ENCODE data around the gene TLX1. TPM values are rescaled to one million over a fixed set of nuclear protein-coding genes. Genes with fewer than 3 reads are reported as not detected.

Gene TLX1
- total RNA-seq, 4 donors from 2014 or later = not detected

GRCh38 chr10:101089520-101090299, 41.4 kb upstream of the TLX1 start:
- Histone ChIP-seq H3K27me3 (peaks cover 0 to 99% (median 0%) of the 10 kb centered on the region in 4 donors), H3K9me3 (no peaks in the 10 kb centered on the region)
- DNase-seq = no peak

DNA sequence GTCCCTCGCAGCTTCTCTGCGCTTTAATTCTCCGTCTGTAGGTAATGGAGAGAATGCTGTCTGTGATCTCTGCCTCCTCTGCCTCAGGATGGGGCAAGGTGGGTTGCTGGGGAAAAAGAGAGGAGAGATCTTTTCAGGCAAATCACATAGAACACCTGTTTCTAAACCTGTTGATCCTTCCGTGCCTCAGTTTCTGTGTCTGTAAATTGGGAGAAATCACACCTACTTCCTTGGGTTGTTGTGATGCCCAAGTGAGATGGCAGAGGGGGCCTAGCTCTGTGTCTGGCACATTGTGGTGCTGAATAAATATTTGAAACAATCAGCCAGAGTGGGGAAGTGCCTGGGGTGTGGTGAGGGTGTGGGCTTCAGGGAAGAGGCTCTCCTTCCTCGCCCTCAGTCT, 40.5 kb upstream of the TLX1 start:
- H3K27me3 ChIP-seq = peaks cover 0 to 99% (median 0%) of the 10 kb centered on the region in 4 donors

More at GRCh38 chr10:101089520-101090299, 41.4 kb upstream of the TLX1 start:
- Histone ChIP-seq H3K4me3 (no peak overlapping the region), H3K4me1 (peaks cover 0 to 15% (median 4%) of the 10 kb centered on the region in 3 donors), H3K27ac (no peak overlapping the region), H3K36me3 (no peaks in the 10 kb centered on the region)
- no peak for TF ChIP-seq POLR2A (IDR thresholded peaks at IDR 0.05)
- TF ChIP-seq, protein P1, sequence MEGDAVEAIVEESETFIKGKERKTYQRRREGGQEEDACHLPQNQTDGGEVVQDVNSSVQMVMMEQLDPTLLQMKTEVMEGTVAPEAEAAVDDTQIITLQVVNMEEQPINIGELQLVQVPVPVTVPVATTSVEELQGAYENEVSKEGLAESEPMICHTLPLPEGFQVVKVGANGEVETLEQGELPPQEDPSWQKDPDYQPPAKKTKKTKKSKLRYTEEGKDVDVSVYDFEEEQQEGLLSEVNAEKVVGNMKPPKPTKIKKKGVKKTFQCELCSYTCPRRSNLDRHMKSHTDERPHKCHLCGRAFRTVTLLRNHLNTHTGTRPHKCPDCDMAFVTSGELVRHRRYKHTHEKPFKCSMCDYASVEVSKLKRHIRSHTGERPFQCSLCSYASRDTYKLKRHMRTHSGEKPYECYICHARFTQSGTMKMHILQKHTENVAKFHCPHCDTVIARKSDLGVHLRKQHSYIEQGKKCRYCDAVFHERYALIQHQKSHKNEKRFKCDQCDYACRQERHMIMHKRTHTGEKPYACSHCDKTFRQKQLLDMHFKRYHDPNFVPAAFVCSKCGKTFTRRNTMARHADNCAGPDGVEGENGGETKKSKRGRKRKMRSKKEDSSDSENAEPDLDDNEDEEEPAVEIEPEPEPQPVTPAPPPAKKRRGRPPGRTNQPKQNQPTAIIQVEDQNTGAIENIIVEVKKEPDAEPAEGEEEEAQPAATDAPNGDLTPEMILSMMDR (IDR thresholded peaks at IDR 0.05) = no peak
- intact Hi-C loops (cut with DNase I) = no loop called here
- 75 to 78% methylated on average over 5 of the region's 11 CpGs for WGBS, 2 donors

DNA sequence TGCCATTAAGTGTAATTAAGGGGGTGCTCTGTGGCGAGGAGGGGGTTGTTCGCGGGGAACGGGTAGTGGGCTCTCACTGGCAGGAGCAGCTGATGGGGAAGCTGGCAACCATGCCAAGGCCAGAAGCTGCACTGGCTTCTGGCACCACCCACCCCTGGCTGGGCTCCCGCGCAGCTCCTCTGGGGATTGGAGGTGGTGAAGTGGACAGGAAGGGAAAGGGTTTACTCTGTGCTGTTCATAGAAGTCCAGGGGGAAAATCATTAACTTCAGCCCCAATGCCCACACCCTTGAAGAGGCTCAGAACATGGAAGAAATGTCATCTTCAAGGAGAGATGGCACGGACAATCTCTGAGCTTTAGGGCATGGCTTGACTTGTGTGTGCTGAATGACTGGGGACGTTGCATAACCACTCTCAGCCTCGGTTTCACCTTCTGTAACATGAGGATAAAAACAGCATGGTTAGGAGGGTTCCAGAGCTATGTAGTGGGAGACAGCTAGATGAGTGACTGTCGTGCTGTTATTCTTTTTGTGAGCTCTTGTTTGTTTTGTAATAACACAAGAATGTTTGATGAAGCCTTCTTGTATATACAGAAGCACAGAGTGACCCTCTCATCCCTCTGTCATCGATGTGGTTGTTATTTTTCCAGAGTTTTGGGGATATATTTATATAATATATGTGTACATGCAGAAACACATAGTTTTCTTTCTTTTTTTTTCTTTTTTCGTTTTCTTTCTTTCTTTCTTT, 39.4 kb upstream of the TLX1 start:
- Histone ChIP-seq H3K9me3 (no peaks in the 10 kb centered on the region), H3K36me3 (no peaks in the 10 kb centered on the region), H3K4me1 (peaks cover 0 to 15% (median 4%) of the 10 kb centered on the region in 3 donors), H3K27ac (no peak overlapping the region), H3K27me3 (peaks cover 0 to 99% (median 0%) of the 10 kb centered on the region in 4 donors), H3K4me3 (no peak overlapping the region)
- no peak for DNase-seq
- intact Hi-C loops (cut with DNase I) = no loop called here
- TF ChIP-seq, protein P1 (IDR thresholded peaks at IDR 0.05) = no peak
- 40 to 45% methylated on average over 10 to 12 of the region's 12 CpGs for WGBS, 2 donors

More for the DNA sequence above, 40.5 kb upstream of the TLX1 start:
- no peak overlapping the region for H3K27ac ChIP-seq
- TF ChIP-seq, protein P1 (IDR thresholded peaks at IDR 0.05) = no peak
- no peak for TF ChIP-seq POLR2A (IDR thresholded peaks at IDR 0.05)
- no peak overlapping the region for H3K4me3 ChIP-seq
- intact Hi-C loops (cut with DNase I) = no loop called here
- WGBS, 2 donors = 72 to 77% methylated on average over 5 of the region's 5 CpGs
- no peaks in the 10 kb centered on the region for H3K36me3 ChIP-seq
- H3K9me3 ChIP-seq = no peaks in the 10 kb centered on the region
- DNase-seq = no peak
- peaks cover 0 to 15% (median 4%) of the 10 kb centered on the region in 3 donors for H3K4me1 ChIP-seq

DNA sequence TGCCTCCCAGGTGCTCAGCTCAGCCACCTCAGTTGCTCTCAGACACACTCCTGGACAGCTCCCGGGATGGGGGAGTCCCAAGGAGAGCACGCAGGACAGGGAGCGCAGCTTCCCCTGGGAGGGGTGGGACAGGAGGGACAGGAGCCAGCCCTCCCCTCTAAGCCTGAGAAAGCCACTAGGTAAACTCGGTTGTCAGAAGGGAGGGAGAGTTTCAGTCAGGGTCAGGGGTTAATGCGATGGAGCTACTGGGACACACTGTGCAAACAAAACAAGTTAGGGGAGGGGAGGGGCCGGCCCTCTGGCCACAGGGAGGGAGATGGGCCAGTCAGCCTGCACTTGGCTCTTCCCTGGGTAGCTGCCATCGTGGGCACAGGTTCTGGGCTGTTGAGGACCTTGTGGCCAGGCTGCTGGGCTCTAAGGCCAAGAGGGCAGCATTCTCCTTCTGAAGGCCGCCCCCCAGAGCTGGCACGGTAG, 38.2 kb upstream of the TLX1 start:
- no peak for DNase-seq
- Histone ChIP-seq H3K27me3 (peaks cover 0 to 99% (median 0%) of the 10 kb centered on the region in 4 donors), H3K9me3 (no peaks in the 10 kb centered on the region), H3K4me3 (no peak overlapping the region), H3K36me3 (no peaks in the 10 kb centered on the region), H3K27ac (no peak overlapping the region), H3K4me1 (peaks cover 0 to 15% (median 4%) of the 10 kb centered on the region in 3 donors)
- 43% methylated on average over 2 to 5 of the region's 9 CpGs for WGBS, 2 donors
- intact Hi-C loops (cut with DNase I) = no loop called here
- TF ChIP-seq POLR2A (IDR thresholded peaks at IDR 0.05) = no peak
- TF ChIP-seq, protein P1 (IDR thresholded peaks at IDR 0.05) = no peak

Data from esophagus squamous epithelium (tissue), 5 donors.